ENCODE data around the gene FAM83G.

FAM83G gene

GRCh38 chr17:18986541-18987229, 17.9 kb downstream of the FAM83G start:
- DNase-seq: no peak

DNA sequence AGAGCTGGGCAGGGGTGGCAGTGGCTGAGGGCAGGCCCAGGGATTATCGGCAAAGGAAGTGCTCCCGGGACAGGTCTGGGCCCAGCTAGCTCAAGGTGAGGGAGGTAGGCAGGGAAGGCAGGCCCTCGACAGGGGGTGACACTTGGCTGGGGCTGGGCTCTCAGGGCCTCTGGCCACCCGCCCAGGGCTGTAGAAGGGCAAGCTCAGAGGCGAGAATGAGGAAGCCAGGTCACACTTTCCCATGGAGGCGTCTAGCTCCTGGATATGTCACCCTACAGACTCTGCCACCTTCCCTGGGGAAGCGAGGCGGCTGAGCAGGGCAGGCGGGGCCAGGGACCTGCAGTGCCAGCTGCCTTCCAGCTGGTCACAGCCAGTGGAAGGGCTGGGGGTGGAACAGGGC, 19.1 kb downstream of the FAM83G start:
- DNase-seq: no peak

- no peak for DNase-seq
Measured at GRCh38 chr17:18984273-18985114, 20.1 kb downstream of the FAM83G start.

- DNase-seq: peak; percentile 53
Measured at GRCh38 chr17:18981642-18982424, 22.7 kb downstream of the FAM83G start.

DNA sequence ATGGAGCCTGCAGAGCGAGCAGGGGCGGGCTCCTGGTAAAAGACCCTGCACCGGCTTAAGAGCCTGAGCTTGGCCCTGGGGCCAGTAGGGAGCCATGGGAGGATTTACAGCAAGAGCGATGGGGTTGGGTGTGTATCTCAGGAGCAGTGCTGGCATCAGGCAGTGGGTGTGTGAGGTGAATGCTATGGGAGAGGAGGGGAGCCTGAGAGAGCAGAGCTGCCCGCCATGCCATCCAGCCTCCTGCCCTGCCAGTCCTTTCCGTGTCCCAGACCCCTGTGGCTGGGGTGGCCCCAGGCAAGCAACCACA, 23.3 kb downstream of the FAM83G start:
- DNase-seq: no peak

DNA sequence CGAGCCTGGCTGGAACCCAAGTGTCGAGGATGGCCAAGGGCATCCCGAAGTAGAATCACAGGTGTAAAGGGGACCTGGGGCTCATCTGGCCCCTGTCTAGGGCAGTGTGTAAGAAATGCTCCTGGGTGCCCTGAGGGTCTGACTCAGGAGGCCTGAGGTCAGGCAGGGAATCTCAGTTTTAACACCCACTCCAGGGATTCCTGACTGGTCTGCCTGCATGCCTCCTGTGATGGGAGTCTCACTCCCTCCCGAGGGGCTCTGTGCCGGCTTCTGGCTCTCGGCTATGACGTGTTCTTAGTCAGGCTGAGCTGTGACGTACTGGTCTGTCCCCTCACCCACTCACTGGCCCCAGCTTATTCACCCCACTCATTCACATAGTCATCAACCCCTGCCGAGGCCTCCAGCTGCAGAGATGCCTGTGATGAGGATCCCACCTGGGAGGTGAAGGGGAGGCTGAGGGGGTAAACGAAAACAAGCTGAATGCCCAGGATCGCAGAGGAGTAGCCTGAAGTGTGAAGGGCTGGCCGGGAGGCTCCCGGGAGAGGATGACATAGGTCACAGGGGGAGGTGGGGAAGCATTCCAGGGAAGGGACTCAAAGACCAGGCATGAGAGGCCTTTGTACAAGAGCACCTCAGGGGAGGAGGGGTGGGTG, 23.8 kb downstream of the FAM83G start:
- DNase-seq: no peak

DNA sequence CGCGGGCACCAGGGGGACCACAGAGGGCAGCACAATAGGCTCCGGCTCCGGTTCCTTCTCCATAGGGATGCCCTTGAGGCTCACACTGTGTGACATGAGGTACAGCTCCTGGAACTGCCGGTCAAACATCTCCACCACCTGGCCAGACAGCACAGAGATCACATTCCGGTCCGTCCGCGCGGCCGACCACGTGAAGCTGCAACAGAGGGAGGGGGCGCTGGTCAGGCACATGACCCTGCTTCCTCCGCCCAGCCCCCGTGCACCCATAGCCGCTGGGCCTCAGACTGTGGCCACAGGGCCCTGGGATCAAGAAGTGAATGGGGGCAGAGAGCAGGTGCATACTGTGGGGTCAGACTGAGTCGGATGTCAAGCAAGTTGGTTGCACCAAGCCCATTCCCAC, 25.9 kb downstream of the FAM83G start:
- DNase-seq: no peak

DNA sequence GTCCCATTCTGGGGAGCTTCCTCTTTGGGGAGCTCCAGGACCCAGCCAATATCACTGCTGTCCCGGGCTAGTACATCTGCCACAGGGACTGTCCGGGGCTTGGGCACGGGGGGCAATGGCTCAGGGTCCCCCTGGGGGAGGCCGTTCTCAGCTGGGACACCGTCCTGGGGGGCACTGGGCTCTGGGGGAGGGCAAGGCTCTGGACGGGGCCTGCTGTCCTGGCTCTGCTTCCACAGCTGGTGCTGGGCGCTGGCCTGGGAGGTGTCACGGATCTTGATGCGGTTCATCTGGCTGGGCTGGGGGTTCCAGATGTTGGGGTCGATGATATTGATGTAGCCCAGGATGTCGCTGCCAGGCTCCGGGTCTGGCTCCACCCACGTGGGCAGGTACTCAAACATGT, 26.5 kb downstream of the FAM83G start:
- DNase-seq: no peak

- DNase-seq: no peak
Measured at GRCh38 chr17:18977646-18978045, 26.9 kb downstream of the FAM83G start.

GRCh38 chr17:18977021-18977420, 27.5 kb downstream of the FAM83G start:
- DNase-seq: no peak

DNA sequence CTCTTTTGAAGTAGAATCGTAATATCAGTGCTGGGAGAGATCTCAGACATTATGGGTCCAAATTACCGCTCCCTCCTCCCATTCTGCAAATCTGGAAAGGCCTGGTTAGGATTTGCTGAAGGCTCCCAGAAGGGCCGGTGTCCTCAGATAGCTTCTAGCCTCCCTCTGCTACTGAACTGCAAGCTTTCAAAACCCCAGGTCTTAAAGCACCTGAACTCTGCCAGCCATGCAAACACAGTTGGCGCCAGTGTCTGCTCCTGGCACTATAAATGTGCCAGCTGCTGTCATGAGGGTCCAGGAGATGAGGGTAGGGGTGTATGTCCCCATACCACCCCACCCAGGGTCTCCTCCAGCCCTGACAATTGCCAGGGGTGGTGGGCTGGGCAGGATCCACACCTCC, 28.4 kb downstream of the FAM83G start:
- peak; percentile 53 for DNase-seq

GRCh38 chr17:18975597-18975996, 29.0 kb downstream of the FAM83G start:
- DNase-seq: no peak

DNA sequence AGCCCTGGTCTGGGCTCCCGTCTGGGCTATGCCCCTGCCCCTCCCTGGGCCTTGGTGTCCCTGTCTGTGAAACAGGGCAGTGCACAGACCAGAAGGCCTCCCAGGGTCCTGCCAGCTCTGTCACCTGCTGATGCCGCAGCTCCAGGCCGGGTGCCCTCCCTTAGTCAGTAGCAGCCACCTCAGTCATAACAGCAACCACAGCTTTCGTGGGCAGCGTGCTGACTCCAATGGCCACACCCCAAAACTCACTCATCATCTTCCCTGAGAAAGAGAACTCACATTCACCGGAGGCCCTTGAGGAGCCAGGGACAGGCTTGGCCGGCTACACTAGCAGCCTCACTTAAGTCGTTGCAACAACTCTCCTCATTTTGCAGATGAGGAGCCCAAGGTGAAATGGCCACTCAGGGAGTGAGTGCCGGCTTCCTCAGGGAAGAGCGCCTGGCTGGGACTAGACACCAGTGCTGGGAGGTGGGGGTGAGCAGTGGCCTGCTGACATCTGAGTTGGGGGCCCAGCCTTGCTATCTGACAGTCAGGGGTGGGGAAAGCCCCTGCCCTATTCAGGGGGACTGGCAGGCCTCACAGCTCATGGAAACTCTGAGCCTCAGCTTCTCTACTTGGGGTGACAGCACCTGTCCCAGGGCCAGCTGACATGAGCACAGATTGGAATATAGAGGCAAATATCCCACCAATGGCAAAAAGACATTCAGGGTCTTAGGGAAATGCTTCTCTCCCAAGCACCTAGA, 30.0 kb downstream of the FAM83G start:
- no peak for DNase-seq

- no peak for DNase-seq
Measured at GRCh38 chr17:18971801-18972200, 32.8 kb downstream of the FAM83G start.

DNA sequence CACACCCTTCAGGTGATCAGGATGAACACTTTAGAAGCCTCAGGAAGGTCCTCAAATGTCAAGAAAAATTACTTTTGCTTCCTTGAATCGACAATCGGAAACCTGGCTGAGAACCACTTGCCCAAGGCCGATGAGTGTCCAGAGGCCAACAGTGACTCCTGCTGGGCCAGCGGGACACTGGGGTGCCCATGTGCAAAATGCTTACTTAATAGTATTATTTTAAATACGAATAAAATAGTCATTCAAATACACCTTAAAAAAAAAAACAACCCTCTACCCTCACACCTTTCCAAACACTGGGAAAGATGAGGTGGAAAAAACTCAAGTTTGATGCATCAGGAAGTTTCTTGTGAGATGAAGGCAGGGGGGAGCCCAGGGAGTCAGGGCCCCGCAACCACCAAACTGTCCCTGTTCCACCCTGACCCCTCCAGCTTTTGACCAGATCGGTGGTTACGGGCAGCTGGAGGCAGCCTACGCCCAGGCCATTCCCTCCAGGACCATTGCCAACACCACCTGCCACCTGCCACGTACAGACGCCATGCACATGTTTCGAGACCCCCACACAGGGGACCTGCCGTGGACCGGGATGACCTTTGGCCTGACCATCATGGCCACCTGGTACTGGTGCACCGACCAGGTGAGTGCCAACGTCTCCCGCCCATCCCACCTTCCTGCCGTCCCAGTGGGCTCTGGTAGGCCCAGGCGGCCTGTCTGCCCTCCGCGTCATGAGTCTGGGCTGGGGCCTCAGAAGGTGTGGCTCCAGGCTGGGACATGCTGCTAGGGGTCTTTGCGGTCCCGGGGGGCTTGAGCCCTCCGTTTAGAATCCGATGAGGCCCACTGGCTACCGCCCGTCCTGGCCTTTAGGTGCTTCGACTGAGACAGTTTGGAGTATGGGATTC, 33.7 kb downstream of the FAM83G start:
- no peak for DNase-seq

DNA sequence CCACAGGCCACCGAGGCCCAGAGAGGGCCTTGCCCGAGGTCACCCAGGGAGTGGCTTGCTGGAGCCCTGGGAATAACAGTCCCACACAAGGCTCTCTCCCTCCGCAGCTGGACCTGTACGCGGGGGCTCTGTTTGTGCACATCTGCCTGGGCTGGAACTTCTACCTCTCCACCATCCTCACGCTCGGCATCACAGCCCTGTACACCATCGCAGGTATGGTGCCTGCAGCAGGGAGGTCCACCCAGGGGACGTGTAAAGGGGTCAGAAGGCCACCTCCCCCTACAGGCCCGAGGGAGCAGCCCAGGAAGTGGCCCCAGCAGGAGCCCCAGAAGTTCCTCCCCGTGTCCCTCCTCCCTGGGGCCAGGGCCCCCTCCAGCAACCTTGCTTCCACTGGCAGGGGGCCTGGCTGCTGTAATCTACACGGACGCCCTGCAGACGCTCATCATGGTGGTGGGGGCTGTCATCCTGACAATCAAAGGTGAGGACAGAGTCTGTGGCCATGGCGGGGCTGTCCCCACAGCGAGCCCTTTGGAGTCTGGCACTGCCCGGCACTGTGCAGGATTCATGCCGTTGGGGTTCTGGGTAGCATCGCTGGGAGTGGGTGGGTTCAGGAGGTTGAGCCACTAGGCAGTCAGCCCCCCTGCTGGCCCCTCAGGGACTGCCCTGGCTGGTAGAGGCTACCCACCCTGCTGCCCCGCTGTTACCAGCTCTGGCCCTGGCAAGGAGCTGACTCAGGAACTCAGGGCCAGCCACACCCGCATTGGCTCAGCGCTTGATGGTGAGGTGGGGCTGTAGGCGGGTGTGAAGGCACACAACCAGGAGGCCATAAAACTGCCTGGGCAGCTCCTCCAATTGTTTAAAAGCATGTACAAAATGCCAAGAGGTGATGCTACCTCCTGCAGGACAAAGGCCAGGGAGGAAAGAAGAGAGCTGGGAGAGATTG, 35.3 kb downstream of the FAM83G start:
- no peak for DNase-seq

DNA sequence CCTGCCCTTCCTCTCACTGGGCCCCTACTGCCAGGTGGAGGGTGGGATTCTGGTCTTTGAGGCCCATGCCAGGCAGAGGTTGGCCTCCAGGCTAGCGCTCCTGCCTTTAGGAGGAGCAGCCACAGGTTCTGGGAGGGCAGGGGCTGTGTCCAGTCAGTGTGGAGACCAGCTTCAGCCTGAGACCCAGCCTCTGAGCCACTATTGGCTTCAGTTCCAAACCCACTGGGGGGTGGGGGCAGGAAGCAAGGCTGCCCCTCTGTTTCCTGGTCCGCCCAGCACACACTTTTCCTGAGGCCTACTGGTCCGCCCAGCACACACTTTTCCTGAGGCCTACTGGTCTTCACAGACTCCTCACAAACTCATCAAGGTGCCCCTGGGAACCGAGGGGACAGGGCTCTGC, 36.2 kb downstream of the FAM83G start:
- DNase-seq: no peak

DNA sequence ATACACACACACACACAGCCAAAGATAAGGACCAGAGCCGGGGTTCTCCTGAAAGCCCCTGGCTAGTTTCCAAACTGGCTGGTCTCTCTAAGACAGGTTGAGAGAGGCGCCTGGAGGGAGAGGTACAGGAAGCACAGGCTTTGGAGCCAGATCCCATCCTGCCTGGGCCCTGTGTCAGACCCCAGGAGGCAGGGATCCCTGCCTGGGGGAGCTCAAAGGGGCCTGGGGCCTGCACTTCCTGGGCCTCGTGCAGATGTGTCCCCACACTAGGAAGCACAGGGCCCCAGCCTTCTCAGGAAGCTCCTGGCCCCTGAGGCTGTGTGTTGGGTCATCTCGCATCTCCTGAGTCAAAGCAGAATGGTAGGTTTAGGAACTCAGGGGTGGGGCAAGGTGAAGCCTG, 36.6 kb downstream of the FAM83G start:
- DNase-seq: no peak

- DNase-seq: peak; percentile 62
Measured at GRCh38 chr17:18966831-18967624, 37.5 kb downstream of the FAM83G start.

Measured in NCI-H1694 treated with DMSO at 0.1 percent for 48 hours (cell line).